OCI-LY3 (cell line): ENCODE results near the gene DIAPH2.

Experiments used
- H2AFZ ChIP-seq: fragments of 200-600, 300-600 bp; shearing (Covaris generic); 2 replicates; pipeline ENCODE4 v1.6.0; 2014; ENCODE audit warnings: antibody characterized with exemption, low read depth, low read length
- H3K27ac ChIP-seq: fragments of 200-600, 300-600 bp; sonication (generic); 2 replicates; pipeline ENCODE4 v1.5.1; 2014; ENCODE audit warnings: mild to moderate bottlenecking, low read length, moderate library complexity, mixed read lengths
- H3K27me3 ChIP-seq: fragments of 200-600, 300-600 bp; sonication (generic); 2 replicates; pipeline ENCODE4 v1.6.1; 2014; ENCODE audit warnings: low read depth, low read length, mixed read lengths
- H3K36me3 ChIP-seq: fragments of 200-600, 300-600 bp; sonication (generic); replicated peaks from 2 replicates; pipeline ENCODE3; 2014; ENCODE audit warnings: low read depth, low read length, mixed read lengths
- H3K4me1 ChIP-seq: fragments of 300-600, 200-600 bp; sonication (generic); 2 replicates; pipeline ENCODE4 v1.6.1; 2014; ENCODE audit warnings: low read length, mixed read lengths
- H3K4me2 ChIP-seq: fragments of 200-600, 300-600 bp; sonication (generic); 2 replicates; pipeline ENCODE4 v1.6.1; 2014; ENCODE audit warnings: low read length, mixed read lengths
- H3K4me3 ChIP-seq: fragments of 300-600, 200-600 bp; sonication (generic); 2 replicates; pipeline ENCODE4 v1.5.1; 2014; ENCODE audit warnings: antibody characterized with exemption, mild to moderate bottlenecking, low read length, moderate library complexity
- H3K79me2 ChIP-seq: fragments of 300-600, 200-600 bp; shearing (Covaris generic); 2 replicates; pipeline ENCODE4 v1.6.1; 2014; ENCODE audit warnings: mild to moderate bottlenecking, low read length, mixed read lengths
- H3K9ac ChIP-seq: fragments of 300-600, 200-600 bp; shearing (Covaris generic); 2 replicates; pipeline ENCODE4 v1.6.0; 2014; ENCODE audit warnings: mild to moderate bottlenecking, low read length, moderate library complexity
- H3K9me3 ChIP-seq: fragments of 200-600, 300-600 bp; shearing (Covaris generic); 2 replicates; pipeline ENCODE4 v1.6.1; 2014; ENCODE audit warnings: low read length, mixed read lengths; ENCODE audit not compliant: insufficient read depth
- H4K20me1 ChIP-seq: fragments of 200-600, 300-600 bp; sonication (generic); 2 replicates; pipeline ENCODE4 v1.6.1; 2016; ENCODE audit warnings: low read length, mixed read lengths; ENCODE audit not compliant: insufficient read depth
- EZH2phosphoT487 ChIP-seq: fragments of 200-600 bp; shearing (Covaris generic); IDR thresholded peaks from 2 replicates; pipeline ENCODE4 v1.6.1; 2018; ENCODE audit warnings: antibody characterized with exemption, mixed run types, low read depth
- TF ChIP-seq, protein P1 (sequence below): fragments of 200-600, 300-600 bp; sonication (generic); IDR thresholded peaks from 2 replicates; pipeline ENCODE4 v1.5.1; 2014; ENCODE audit warnings: antibody characterized with exemption, low read length, low read depth

The DIAPH2 gene

DNA sequence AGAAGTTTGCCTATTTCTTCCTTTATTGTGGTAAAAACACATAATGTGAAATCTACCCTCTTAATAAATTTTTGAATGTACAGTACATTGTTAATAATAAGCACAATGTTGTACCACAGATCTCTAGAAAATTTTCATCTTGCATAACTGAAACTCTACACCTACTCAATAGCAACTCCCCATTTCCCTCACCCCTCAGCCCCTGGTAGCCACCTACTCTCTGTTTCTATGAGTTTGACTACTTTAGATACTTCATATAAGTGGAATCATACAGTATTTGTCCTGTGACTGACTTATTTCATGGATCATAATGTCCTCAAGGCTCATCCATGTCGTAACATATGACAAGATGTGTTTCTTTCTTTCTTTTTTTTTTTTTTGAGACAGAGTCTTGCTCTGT, 645.5 kb downstream of the DIAPH2 start:
- no peak overlapping the region for H3K4me3 ChIP-seq
- no peak overlapping the region for H3K4me2 ChIP-seq
- no peak overlapping the region for H3K27ac ChIP-seq
- peaks cover 9% of the 10 kb centered on the region for H3K4me1 ChIP-seq
- TF ChIP-seq, protein P1, sequence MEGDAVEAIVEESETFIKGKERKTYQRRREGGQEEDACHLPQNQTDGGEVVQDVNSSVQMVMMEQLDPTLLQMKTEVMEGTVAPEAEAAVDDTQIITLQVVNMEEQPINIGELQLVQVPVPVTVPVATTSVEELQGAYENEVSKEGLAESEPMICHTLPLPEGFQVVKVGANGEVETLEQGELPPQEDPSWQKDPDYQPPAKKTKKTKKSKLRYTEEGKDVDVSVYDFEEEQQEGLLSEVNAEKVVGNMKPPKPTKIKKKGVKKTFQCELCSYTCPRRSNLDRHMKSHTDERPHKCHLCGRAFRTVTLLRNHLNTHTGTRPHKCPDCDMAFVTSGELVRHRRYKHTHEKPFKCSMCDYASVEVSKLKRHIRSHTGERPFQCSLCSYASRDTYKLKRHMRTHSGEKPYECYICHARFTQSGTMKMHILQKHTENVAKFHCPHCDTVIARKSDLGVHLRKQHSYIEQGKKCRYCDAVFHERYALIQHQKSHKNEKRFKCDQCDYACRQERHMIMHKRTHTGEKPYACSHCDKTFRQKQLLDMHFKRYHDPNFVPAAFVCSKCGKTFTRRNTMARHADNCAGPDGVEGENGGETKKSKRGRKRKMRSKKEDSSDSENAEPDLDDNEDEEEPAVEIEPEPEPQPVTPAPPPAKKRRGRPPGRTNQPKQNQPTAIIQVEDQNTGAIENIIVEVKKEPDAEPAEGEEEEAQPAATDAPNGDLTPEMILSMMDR, result no peak
- no peak for TF ChIP-seq EZH2phosphoT487
- H2AFZ ChIP-seq, result no peak overlapping the region
- no peak overlapping the region for H3K9ac ChIP-seq
- H3K27me3 ChIP-seq, result no peaks in the 10 kb centered on the region
- H3K9me3 ChIP-seq, result no peaks in the 10 kb centered on the region
- no peaks in the 10 kb centered on the region for H3K36me3 ChIP-seq
- no peaks in the 10 kb centered on the region for H4K20me1 ChIP-seq
- H3K79me2 ChIP-seq, result no peaks in the 10 kb centered on the region

DNA sequence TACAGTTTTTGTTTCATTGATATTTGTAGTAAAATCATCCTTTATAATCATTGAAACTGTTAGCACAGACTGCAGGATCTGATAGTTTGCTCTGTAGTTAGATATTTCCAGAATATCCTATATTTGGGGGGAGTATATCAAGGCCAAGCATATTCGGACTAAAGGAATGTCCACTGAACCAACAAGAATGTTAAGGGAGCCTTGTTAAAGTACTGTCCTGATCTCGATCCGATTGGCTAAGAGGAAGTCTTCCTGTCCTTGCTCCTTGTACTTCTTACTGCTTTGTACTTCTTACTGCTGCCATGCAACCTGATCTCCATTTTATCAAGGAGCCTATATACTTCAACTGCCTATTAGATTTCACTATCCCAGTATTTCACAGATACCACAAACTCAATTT, 648.3 kb downstream of the DIAPH2 start:
- Histone ChIP-seq H3K27ac (no peak overlapping the region), H3K79me2 (no peaks in the 10 kb centered on the region), H3K4me2 (no peak overlapping the region), H2AFZ (no peak overlapping the region), H3K9me3 (no peaks in the 10 kb centered on the region), H3K27me3 (no peaks in the 10 kb centered on the region), H3K4me3 (no peak overlapping the region), H3K36me3 (no peaks in the 10 kb centered on the region), H3K9ac (no peak overlapping the region), H3K4me1 (no peaks in the 10 kb centered on the region), H4K20me1 (no peaks in the 10 kb centered on the region)
- TF ChIP-seq, protein P1, result no peak
- no peak for TF ChIP-seq EZH2phosphoT487

DNA sequence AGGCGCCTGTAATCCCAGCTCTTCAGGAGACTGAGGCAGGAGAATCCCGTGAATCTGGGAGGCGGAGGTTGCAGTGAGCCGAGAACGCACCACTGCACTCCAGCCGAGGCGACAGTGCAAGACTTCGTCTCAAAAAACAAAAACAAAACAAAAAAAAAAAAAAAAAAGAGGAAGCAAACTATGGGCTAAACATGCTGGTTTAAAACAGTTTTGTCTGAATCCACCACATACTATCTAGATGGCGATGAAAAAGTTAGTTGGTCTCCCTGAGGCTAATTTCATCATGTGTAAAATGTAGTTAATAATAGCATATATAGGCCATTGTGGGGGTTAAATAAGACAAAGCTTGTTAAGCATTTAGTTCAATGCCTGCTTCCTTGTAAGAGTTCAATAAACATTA, 650.2 kb downstream of the DIAPH2 start:
- no peak overlapping the region for H2AFZ ChIP-seq
- no peaks in the 10 kb centered on the region for H3K27me3 ChIP-seq
- TF ChIP-seq, protein P1, result no peak
- no peak for TF ChIP-seq EZH2phosphoT487
- H3K9me3 ChIP-seq, result no peaks in the 10 kb centered on the region
- H4K20me1 ChIP-seq, result no peaks in the 10 kb centered on the region
- H3K4me1 ChIP-seq, result no peaks in the 10 kb centered on the region
- H3K27ac ChIP-seq, result no peak overlapping the region
- H3K9ac ChIP-seq, result no peak overlapping the region
- no peak overlapping the region for H3K4me2 ChIP-seq
- H3K4me3 ChIP-seq, result no peak overlapping the region
- H3K36me3 ChIP-seq, result no peaks in the 10 kb centered on the region
- H3K79me2 ChIP-seq, result no peaks in the 10 kb centered on the region

DNA sequence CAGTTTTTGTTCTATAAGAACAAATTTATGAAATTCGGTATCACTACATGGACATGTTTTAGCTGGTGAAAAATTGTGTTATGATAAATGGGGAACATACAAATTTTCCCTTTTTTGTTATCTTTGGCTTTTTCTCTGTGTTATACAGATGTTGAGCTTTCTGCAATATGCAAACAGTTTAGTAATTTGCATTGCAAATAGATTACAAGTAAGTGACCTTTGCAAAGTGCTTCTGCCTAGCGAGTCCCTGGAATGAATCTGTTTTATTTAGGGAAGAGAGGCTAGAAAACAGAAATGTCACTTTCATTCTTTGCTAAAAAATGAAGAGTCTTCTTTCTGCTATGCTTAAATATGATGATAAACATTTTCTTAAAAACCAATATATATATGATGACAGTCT, 660.1 kb downstream of the DIAPH2 start:
- Histone ChIP-seq H3K4me3 (no peak overlapping the region), H3K4me2 (no peak overlapping the region), H3K36me3 (no peaks in the 10 kb centered on the region), H3K9me3 (no peaks in the 10 kb centered on the region), H3K27me3 (no peaks in the 10 kb centered on the region), H4K20me1 (peaks cover 3% of the 10 kb centered on the region; the same call in 1 of the 2 replicates), H3K79me2 (no peaks in the 10 kb centered on the region), H3K27ac (no peak overlapping the region), H3K9ac (no peak overlapping the region), H3K4me1 (peaks cover 36% of the 10 kb centered on the region), H2AFZ (no peak overlapping the region)
- TF ChIP-seq, protein P1, result no peak
